SK-N-SH (cell line): Measurements from ENCODE around the gene RELB.

Experiments
- CHD2 ChIP-seq: fragments of 150-350 bp; IDR thresholded peaks from 2 replicates; pipeline ENCODE4 v1.6.1; 2018; ENCODE audit warnings: low read length; ENCODE audit not compliant: partially characterized antibody
- EP300 ChIP-seq, 2 experiments: IDR thresholded peaks; 2 replicates each; pipeline versions ENCODE4 v1.4.0 to v1.6.1; 2012; ENCODE audit warnings: borderline replicate concordance in 1 of 2, low read depth in 1 of 2, low read length in 1 of 2
- FOSL2 ChIP-seq: IDR thresholded peaks from 2 replicates; pipeline ENCODE4 v1.4.0; 2012; ENCODE audit warnings: low read depth, mild to moderate bottlenecking, moderate library complexity, borderline replicate concordance
- GABPA ChIP-seq: IDR thresholded peaks from 2 replicates; pipeline ENCODE4 v1.4.0; 2012; ENCODE audit warnings: low read depth, mild to moderate bottlenecking
- POLR2AphosphoS5 ChIP-seq: IDR thresholded peaks from 2 replicates; pipeline ENCODE4 v1.6.1; 2012; ENCODE audit warnings: low read depth, low read length
- RFX5 ChIP-seq: IDR thresholded peaks from 2 replicates; pipeline ENCODE4 v1.6.1; 2012; ENCODE audit warnings: mild to moderate bottlenecking, improper control_type of control experiment, low read length
- SIN3A ChIP-seq: IDR thresholded peaks from 2 replicates; pipeline ENCODE4 v1.6.1; 2012; ENCODE audit warnings: low read depth, mild to moderate bottlenecking, low read length, moderate library complexity, borderline replicate concordance
- SMC3 ChIP-seq: IDR thresholded peaks from 2 replicates; pipeline ENCODE4 v1.6.1; 2012; ENCODE audit warnings: low read depth, low read length, improper control_type of control experiment
- TEAD4 ChIP-seq: IDR thresholded peaks from 2 replicates; pipeline ENCODE4 v1.4.0; 2012; ENCODE audit warnings: mild to moderate bottlenecking, borderline replicate concordance; ENCODE audit not compliant: insufficient read depth
- YY1 ChIP-seq: IDR thresholded peaks from 2 replicates; pipeline ENCODE4 v1.4.0; 2012; ENCODE audit warnings: low read depth, mild to moderate bottlenecking
- TF ChIP-seq, protein P1 (sequence below): IDR thresholded peaks from 2 replicates; pipeline ENCODE4 v1.4.0; 2012; ENCODE audit warnings: low read depth
- TF ChIP-seq, protein P2 (sequence below): fragments of 200-600 bp; sonication (generic); IDR thresholded peaks from 2 replicates; pipeline ENCODE4 v1.6.1; 2017; ENCODE audit warnings: antibody characterized with exemption, mild to moderate bottlenecking, moderate library complexity
- TF ChIP-seq, protein P3 (sequence below): IDR thresholded peaks from 2 replicates; pipeline ENCODE4 v1.6.1; 2012; ENCODE audit warnings: mild to moderate bottlenecking, low read depth, low read length, moderate library complexity

DNA sequence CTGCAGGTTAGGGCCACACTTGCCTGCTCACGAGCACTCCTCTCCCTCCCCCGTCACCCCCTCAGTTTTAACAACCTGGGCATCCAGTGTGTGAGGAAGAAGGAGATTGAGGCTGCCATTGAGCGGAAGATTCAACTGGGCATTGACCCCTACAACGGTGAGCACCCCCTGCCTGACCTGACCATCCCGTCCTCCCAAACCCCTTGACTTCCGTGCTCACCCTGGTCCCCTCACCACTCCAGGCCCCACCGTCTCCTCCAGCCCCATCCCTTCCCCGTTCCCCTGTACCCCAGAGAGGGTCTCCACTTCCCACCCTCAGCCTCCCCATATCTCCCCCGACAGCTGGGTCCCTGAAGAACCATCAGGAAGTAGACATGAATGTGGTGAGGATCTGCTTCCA is 24.0 kb downstream of the RELB start:
- TF ChIP-seq CHD2 (no peak), POLR2AphosphoS5 (no peak), SMC3 (no peak), GABPA (no peak), SIN3A (no peak), TEAD4 (no peak), EP300 (IDR thresholded peaks at IDR 0.05; ENCODE audit: borderline replicate concordance in 1 of 2, low read depth in 1 of 2, low read length in 1 of 2) (no peak), YY1 (no peak), RFX5 (no peak), FOSL2 (no peak)
- TF ChIP-seq, protein P1, sequence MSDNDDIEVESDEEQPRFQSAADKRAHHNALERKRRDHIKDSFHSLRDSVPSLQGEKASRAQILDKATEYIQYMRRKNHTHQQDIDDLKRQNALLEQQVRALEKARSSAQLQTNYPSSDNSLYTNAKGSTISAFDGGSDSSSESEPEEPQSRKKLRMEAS = no peak
- TF ChIP-seq, protein P2, sequence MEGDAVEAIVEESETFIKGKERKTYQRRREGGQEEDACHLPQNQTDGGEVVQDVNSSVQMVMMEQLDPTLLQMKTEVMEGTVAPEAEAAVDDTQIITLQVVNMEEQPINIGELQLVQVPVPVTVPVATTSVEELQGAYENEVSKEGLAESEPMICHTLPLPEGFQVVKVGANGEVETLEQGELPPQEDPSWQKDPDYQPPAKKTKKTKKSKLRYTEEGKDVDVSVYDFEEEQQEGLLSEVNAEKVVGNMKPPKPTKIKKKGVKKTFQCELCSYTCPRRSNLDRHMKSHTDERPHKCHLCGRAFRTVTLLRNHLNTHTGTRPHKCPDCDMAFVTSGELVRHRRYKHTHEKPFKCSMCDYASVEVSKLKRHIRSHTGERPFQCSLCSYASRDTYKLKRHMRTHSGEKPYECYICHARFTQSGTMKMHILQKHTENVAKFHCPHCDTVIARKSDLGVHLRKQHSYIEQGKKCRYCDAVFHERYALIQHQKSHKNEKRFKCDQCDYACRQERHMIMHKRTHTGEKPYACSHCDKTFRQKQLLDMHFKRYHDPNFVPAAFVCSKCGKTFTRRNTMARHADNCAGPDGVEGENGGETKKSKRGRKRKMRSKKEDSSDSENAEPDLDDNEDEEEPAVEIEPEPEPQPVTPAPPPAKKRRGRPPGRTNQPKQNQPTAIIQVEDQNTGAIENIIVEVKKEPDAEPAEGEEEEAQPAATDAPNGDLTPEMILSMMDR = no peak
- TF ChIP-seq, protein P3, sequence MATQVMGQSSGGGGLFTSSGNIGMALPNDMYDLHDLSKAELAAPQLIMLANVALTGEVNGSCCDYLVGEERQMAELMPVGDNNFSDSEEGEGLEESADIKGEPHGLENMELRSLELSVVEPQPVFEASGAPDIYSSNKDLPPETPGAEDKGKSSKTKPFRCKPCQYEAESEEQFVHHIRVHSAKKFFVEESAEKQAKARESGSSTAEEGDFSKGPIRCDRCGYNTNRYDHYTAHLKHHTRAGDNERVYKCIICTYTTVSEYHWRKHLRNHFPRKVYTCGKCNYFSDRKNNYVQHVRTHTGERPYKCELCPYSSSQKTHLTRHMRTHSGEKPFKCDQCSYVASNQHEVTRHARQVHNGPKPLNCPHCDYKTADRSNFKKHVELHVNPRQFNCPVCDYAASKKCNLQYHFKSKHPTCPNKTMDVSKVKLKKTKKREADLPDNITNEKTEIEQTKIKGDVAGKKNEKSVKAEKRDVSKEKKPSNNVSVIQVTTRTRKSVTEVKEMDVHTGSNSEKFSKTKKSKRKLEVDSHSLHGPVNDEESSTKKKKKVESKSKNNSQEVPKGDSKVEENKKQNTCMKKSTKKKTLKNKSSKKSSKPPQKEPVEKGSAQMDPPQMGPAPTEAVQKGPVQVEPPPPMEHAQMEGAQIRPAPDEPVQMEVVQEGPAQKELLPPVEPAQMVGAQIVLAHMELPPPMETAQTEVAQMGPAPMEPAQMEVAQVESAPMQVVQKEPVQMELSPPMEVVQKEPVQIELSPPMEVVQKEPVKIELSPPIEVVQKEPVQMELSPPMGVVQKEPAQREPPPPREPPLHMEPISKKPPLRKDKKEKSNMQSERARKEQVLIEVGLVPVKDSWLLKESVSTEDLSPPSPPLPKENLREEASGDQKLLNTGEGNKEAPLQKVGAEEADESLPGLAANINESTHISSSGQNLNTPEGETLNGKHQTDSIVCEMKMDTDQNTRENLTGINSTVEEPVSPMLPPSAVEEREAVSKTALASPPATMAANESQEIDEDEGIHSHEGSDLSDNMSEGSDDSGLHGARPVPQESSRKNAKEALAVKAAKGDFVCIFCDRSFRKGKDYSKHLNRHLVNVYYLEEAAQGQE = no peak
